ENCODE data around the gene KRTAP2-1.
"Not testable (repeated sequence)": the region's sequence is repeated elsewhere in the genome, so short reads cannot be mapped to it uniquely, and the experiment has no call there.

Gene KRTAP2-1

DNA sequence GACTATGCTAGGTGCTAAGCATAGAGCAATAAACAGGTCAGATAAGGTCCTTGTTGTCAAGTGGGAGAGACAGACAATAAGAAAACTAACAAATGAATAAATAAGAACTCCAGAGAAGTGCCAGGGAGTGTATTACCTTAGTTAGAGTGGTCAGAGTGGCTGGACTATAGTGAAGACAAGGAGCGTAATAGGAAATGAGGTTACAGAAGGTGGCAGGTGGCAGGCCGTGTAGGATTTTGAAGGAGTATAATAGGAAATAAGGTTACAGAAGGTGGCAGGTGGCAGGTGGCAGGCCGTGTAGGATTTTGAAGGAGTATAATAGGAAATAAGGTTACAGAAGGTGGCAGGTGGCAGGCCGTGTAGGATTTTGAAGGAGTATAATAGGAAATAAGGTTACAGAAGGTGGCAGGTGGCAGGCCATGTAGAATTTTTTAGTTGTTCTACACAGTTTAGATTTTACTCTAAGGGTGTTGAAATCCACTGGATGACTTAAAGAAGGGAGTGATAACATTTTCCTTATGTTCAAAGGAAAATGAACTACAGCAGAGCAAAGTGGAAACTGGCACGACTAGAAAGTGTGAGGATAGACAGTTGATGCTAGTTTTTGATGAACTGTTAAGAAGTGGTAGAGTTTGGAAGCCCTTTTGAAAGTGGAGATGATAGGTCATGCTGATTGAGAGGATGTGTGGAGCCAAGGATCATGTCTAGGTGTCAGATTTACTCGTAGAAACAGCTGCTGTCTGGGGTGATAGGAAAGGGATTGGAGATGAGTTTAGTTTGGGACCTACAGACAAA lies 34.6 kb downstream of the KRTAP2-1 start:
- DNase-seq (ENCODE audit: low read depth): no peak

DNA sequence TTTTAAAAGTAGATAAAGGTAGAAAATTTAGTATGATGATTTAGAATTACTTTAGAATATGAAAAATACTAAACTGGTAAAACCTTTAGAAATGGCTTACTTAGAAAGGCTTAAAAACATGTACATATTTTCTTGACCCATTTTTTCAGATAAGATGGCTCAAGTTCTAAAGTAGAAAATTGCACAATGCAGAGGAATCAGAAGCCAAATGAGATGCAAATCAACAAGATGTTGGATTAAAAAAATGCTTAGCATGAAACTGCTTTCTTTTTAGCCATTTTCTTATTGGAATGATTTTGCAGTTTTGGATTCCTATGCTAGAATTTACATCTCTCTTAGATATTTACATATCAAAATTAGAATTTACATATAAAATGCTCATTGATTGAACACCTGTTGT lies 36.7 kb downstream of the KRTAP2-1 start:
- no peak for DNase-seq (ENCODE audit: low read depth)

DNA sequence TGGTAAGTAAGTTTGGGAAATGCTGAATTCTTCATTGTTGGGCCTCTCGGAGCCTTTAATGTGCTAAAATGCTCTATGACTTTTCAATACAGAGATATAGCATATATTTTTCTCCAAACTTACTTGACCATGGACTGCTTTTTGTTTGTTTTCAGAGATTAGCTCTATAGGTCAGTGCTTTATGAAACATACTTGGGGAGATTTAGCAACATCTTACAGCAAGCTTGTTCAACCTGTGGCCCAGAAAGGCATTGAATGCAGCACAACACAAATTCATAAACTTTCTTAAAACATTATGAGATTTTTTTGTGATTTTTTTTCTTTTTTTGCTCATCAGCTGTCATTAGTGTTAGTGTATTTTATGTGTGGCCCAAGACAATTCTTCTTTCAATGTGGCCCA lies 37.2 kb downstream of the KRTAP2-1 start:
- no peak for DNase-seq (ENCODE audit: low read depth)

DNA sequence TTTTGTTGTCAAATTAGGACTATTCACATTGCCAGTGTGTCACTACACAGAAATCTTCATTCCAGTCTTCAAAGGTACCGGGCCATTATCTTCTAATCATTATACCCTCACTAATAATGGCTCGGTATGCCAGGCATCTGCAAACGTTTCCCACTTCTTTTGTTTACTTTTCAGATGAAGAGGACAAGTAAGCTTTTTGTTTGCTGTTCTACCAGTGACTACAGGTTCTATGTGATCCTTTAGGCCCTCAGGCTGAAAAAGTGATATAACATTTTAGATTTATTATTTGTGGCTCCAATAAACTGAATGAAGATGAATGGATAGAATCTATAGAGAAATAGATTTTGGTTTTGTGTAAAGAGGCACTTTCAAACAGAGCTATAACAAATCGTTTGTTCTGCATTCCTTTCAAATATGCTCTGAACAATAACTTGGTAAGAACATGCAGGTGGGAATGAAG lies 37.8 kb downstream of the KRTAP2-1 start:
- no peak for DNase-seq (ENCODE audit: low read depth)

DNA sequence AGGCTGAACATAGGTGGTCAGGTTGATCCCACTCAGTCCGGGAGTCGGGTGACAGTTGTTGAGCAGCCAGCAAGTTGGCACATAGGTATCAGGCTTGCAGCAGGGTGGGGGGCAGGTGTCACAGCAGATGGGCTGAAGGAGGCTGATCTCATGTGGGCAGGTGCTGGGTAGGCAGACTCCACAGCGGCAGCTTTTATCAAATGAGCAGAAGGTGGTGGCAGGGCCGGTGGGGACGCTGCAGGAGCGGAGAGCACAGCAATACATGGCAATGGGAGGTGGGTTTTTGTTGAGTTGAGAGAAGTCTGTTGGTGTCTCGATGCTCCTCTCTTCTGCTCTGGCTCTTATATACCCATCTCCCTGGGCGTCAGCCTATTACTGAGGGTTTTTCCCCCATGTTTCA lies 38.3 kb downstream of the KRTAP2-1 start, which contains the start of gene KRTAP3-1:
Gene KRTAP3-1, minus strand, starts transcription at position 318 of the 400 bp plus-strand sequence. Its CDS starts 54 bp downstream, at position 264.
- no peak for DNase-seq (ENCODE audit: low read depth)

DNA sequence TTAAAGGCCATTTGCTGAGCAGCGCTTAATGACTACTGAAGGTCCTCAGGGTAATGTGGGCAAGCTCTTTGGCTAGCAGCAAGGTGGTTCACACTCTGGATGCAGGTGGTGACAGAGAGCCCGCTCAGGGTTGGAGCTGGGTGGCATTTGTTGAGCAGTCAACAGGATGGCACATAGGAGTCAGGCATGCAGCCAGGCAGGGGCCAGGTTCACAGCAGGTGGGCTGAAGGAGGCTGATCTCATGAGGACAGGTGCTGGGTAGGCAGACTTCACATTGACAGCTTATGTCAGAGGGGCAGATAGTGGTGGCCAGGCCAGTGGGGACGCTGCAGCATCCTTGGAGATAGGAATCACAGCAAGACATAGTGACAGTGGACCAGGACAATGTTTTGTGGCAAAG lies 42.7 kb downstream of the KRTAP2-1 start:
- DNase-seq (ENCODE audit: low read depth): no peak

DNA sequence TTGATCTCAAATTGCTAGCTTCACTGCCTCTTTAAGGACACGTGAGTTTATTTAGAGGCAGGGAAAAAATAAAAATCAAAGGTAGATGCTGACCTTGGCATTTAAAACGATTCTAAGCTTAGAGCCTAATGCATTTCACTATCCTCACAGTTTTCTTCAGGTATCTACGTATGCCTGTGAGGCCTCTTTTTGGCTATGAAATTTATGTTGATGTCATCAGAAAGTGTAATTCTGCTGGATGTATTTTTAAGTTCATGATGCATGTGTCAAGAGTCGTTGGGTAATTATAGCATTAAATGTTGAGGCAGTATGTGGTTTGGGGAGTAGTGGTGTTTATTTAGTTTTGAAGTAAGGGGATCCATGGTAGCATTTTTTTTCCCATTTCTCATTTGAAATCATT lies 43.2 kb downstream of the KRTAP2-1 start:
- DNase-seq (ENCODE audit: low read depth): no peak

DNA sequence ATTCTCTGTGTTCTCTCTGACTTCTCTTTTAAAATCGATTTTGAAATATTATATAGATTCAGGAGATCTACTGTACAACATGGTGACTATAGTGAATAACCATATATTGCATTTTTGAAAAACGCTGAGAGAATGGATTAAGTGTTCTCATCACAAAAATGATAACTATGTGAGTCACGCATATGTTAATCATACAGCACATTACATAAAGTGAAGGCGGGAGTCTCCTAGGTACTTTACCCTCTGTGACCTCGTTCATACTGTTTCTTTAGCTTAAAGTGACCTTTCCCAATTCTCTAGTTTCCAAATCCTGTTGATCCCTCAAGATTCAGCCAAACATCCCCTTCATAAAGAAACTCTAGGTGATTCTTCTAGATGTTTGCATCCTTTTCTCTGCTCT lies 44.3 kb downstream of the KRTAP2-1 start:
- DNase-seq (ENCODE audit: low read depth): no peak

DNA sequence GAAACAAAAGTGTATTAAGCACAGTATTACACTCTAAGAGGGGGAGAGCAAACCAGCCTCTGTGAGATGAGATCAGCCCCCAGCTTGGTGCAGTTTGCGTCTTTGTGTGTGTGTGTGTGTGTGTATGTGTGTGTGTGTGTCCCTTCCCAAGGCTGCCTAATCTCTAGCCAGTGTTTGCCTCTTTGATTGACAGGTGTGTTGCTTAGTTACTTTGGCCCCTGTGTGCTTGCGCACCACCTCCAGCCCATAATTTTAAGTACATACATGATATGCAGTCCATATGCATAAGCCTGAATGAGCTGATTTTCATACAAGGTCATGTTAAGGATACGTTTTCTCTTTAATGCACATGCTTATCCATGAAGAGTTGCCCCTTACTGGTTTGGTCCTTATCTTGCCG lies 45.3 kb downstream of the KRTAP2-1 start:
- DNase-seq (ENCODE audit: low read depth): no peak

DNA sequence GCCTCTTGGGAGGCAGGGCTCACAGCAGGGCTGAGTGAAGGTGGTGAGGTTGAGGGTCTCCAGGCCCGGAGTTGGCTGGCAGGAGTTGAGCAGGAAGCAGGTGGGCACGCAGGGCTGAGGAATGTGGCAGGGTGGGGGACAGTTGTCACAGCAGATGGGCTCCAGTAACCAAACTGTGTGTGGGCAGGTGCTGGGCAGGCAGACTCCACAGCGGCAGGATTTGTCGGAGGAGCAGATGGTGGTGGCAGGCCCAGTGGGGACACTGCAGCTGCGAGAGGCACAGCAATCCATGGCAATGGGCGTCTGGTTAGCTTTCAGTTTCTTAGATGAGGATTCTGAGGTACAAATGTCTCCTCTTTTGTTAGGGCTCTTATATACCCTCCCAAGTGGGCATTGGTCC lies 47.6 kb downstream of the KRTAP2-1 start, which contains the start of gene KRTAP3-2:
Gene KRTAP3-2, minus strand, starts transcription at position 344 of the 400 bp plus-strand sequence. Its CDS starts 53 bp downstream, at position 291.
- DNase-seq (ENCODE audit: low read depth): not testable (repeated sequence)

DNA sequence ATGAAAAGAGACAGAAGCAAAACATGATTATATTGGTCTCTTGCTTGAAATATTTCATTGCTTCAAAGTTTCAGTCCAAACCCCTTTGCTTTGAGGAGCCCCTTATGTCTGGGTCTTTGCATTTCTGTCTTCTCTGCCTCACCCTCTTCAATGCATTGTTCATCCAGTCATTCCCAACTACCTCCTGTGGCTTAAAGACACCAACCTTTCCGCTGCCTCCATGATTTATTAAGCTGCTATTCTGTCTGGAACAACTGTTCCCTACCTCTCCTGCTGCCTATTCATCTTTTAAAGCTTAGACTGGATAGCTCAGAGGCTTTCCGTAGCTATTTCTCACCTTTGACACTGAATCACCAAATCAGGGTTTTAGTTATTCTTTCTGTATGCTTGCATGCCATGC lies 49.8 kb downstream of the KRTAP2-1 start:
- no peak for DNase-seq (ENCODE audit: low read depth)

DNA sequence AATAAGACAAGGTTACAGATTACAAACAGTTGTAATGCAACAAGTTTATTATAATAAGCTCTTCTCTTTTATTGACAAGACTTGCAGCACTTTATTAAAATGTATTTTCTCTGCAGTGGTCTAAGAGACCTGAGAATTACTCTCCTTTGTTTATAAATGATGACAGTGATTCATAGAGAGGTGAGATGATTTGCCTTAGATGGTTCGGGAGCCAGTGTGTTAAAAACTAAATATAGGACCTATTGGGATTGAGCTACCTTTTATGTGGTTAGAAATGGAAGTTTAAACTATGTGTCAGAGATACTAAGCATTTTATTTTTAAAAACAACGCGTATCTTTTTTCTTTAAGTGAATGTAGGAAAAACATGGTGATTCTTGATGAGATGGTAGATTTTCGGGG lies 50.3 kb downstream of the KRTAP2-1 start:
- DNase-seq (ENCODE audit: low read depth): no peak

All from activated T-helper 9 cell treated with anti-CD3 and anti-CD28 coated beads, Interleukin-2, amount 50 U/mL, for 16 hours (primary cell).